Islet precursor cell (in vitro differentiated cells): ENCODE measurements around the gene TP63.

Experiments
- DNase-seq: peaks from one replicate; pipeline ENCODE4 v3.0.0-alpha.2; 2018

TP63 gene

GRCh38 chr3:189871418-189871817 lies 240.2 kb downstream of the TP63 start:
- no peak for DNase-seq

GRCh38 chr3:189883113-189883753 lies 252.0 kb downstream of the TP63 start:
- no peak for DNase-seq

GRCh38 chr3:189890496-189890895 lies 259.3 kb downstream of the TP63 start:
- no peak for DNase-seq

- no peak for DNase-seq
Measured at GRCh38 chr3:189896533-189896932, 265.3 kb downstream of the TP63 start.

- no peak for DNase-seq
Measured at GRCh38 chr3:189897406-189897805, 266.2 kb downstream of the TP63 start.

GRCh38 chr3:189898559-189899153 lies 267.5 kb downstream of the TP63 start:
- no peak for DNase-seq

GRCh38 chr3:189899186-189899585 lies 268.0 kb downstream of the TP63 start:
- DNase-seq = no peak

GRCh38 chr3:189900578-189900977 lies 269.4 kb downstream of the TP63 start:
- no peak for DNase-seq

- DNase-seq = no peak
Measured at GRCh38 chr3:189901481-189901880, 270.3 kb downstream of the TP63 start.

GRCh38 chr3:189902230-189903186 lies 271.3 kb downstream of the TP63 start:
- DNase-seq = no peak

- DNase-seq = no peak
Measured at GRCh38 chr3:189903562-189904250, 272.5 kb downstream of the TP63 start.

- DNase-seq = no peak
Measured at GRCh38 chr3:189907803-189908202, 276.6 kb downstream of the TP63 start.

- DNase-seq = peak; percentile 60
Measured at GRCh38 chr3:189908646-189909045, 277.5 kb downstream of the TP63 start.

- DNase-seq = no peak
Measured at GRCh38 chr3:189909139-189909538, 277.9 kb downstream of the TP63 start.

- DNase-seq = no peak
Measured at GRCh38 chr3:189909573-189909972, 278.4 kb downstream of the TP63 start.

GRCh38 chr3:189911001-189911400 lies 279.8 kb downstream of the TP63 start:
- DNase-seq = no peak

- DNase-seq = no peak
Measured at GRCh38 chr3:189914799-189915198, 283.6 kb downstream of the TP63 start.

- DNase-seq = no peak
Measured at GRCh38 chr3:189921770-189922169, 290.6 kb downstream of the TP63 start.

GRCh38 chr3:189927975-189928895 lies 297.0 kb downstream of the TP63 start:
- DNase-seq = no peak

GRCh38 chr3:189936201-189936945 lies 305.2 kb downstream of the TP63 start:
- DNase-seq = no peak
